CD4-positive, alpha-beta T cell treated with Interferon alpha-2 for 1 hour (primary cell): ENCODE data around the gene OR52W1.
"Not testable (repeated sequence)": the region's sequence is repeated elsewhere in the genome, so short reads cannot be mapped to it uniquely, and the experiment has no call there.

Experiments used
- DNase-seq, 2 donors: peaks; one replicate each; pipeline ENCODE4 v3.0.0-alpha.2; 2020 to 2022

The OR52W1 gene

GRCh38 chr11:6217722-6218121 lies 18.7 kb downstream of the OR52W1 start:
- DNase-seq = no peak

GRCh38 chr11:6219359-6219758 lies 20.3 kb downstream of the OR52W1 start:
- DNase-seq = no peak

GRCh38 chr11:6223854-6224253 lies 24.8 kb downstream of the OR52W1 start:
- DNase-seq = no peak

- DNase-seq = no peak
Observed at GRCh38 chr11:6224421-6224820, 25.4 kb downstream of the OR52W1 start.

GRCh38 chr11:6225024-6225423 lies 26.0 kb downstream of the OR52W1 start:
- no peak for DNase-seq

- DNase-seq = no peak
Observed at GRCh38 chr11:6225896-6226295, 26.9 kb downstream of the OR52W1 start.

GRCh38 chr11:6228520-6228919 lies 29.5 kb downstream of the OR52W1 start:
- DNase-seq = peak in 1 of 2 donors; percentile 19

- peak in 1 of 2 donors; percentile 39 for DNase-seq
Observed at GRCh38 chr11:6229911-6230310, 30.9 kb downstream of the OR52W1 start.

GRCh38 chr11:6232899-6233298 lies 33.9 kb downstream of the OR52W1 start:
- no peak for DNase-seq

- no peak for DNase-seq
Observed at GRCh38 chr11:6233984-6234386, 35.0 kb downstream of the OR52W1 start.

GRCh38 chr11:6234387-6235107 lies 35.5 kb downstream of the OR52W1 start, which contains the start of gene FHIP1B:
Gene FHIP1B (minus strand): TSS chr11:6234636. CDS start chr11:6224516, 10,120 bp downstream.
- peak; percentile 100 for DNase-seq

- no peak for DNase-seq
Observed at GRCh38 chr11:6237266-6237665, 38.2 kb downstream of the OR52W1 start.

GRCh38 chr11:6237761-6238302 lies 38.8 kb downstream of the OR52W1 start:
- DNase-seq = no peak

- DNase-seq = no peak
Observed at GRCh38 chr11:6238902-6239301, 39.9 kb downstream of the OR52W1 start, which contains the start of gene CNGA4. Gene CNGA4 (plus strand): TSS chr11:6239089. CDS start chr11:6239207, 118 bp downstream.

GRCh38 chr11:6240139-6240538 lies 41.1 kb downstream of the OR52W1 start:
- DNase-seq = no peak

GRCh38 chr11:6240781-6241180 lies 41.8 kb downstream of the OR52W1 start:
- no peak for DNase-seq

GRCh38 chr11:6241316-6241715 lies 42.3 kb downstream of the OR52W1 start:
- no peak for DNase-seq

GRCh38 chr11:6245536-6245935 lies 46.5 kb downstream of the OR52W1 start:
- DNase-seq = no peak

- no peak for DNase-seq
Observed at GRCh38 chr11:6248248-6248647, 49.2 kb downstream of the OR52W1 start.

- not testable (repeated sequence) for DNase-seq
Observed at GRCh38 chr11:6248897-6249296, 49.9 kb downstream of the OR52W1 start.
